Muscle layer of colon (tissue), 2 donors: ENCODE measurements around the gene TEKT2.

Experiments used
- H3K27ac ChIP-seq: one replicate; pipeline ENCODE4 v1.7.0; 2013; ENCODE audit warnings: low read depth, mild to moderate bottlenecking, low read length, moderate library complexity
- H3K27me3 ChIP-seq, 2 donors: one replicate each; pipeline ENCODE4 v1.7.0; 2013; ENCODE audit warnings: low read length in 2 of 2, mild to moderate bottlenecking in 2 of 2; ENCODE audit not compliant: insufficient read depth in 2 of 2, control insufficient read depth in 1 of 2
- H3K36me3 ChIP-seq: one replicate; pipeline ENCODE4 v1.7.0; 2013; ENCODE audit warnings: mild to moderate bottlenecking, low read length; ENCODE audit not compliant: insufficient read depth
- H3K4me1 ChIP-seq: one replicate; pipeline ENCODE4 v1.7.0; 2013; ENCODE audit warnings: mild to moderate bottlenecking, low read length; ENCODE audit not compliant: insufficient read depth
- H3K4me3 ChIP-seq, 2 donors: one replicate each; pipeline ENCODE4 v1.7.0; 2013; ENCODE audit warnings: low read length in 2 of 2, low read depth in 1 of 2, mild to moderate bottlenecking in 1 of 2, moderate library complexity in 1 of 2
- H3K9ac ChIP-seq: one replicate; pipeline ENCODE4 v1.7.0; 2013; ENCODE audit warnings: low read length
- H3K9me3 ChIP-seq: one replicate; pipeline ENCODE4 v1.7.0; 2013; ENCODE audit warnings: mild to moderate bottlenecking, low read length
- donor health status: abdominal sarcoma.
- donor health status: Adenocarcinoma of cecum.

The TEKT2 gene

DNA sequence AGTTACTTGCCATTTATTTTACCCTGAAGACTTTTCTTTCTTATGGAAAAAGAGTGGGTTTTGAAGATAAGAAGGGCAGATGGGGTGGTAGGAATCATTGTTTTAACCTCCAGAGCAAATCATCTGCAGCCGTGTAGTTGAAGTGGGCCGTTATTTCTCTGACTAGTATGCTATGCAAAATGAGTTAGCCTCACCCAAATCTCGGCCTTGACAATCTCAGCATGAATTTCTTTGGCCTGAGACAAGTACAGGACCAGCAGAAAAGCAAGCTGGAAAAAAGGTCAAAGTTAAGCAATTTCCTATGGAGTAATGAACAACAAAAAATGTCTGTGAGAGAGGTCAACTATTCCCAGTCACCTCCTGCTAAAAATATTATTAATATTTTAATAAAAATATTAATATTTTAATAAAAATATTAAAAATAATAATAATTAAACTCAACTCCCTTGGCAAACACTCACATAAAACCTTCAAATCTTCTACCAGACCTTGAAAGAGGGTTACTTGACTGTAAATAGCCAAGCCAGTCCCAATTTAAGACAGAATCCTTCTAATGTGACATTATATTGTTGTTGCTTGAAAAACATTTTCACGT lies 6.8 kb upstream of the TEKT2 start:
- H3K27ac ChIP-seq = no peak overlapping the region
- no peak overlapping the region for H3K9ac ChIP-seq
- H3K27me3 ChIP-seq = no peaks in the 10 kb centered on the region

GRCh38 chr1:36080236-36080635 lies 3.7 kb upstream of the TEKT2 start:
- peaks cover 0 to 9% of the 10 kb centered on the region in 2 donors for H3K27me3 ChIP-seq
- no peak overlapping the region for H3K9ac ChIP-seq
- H3K4me1 ChIP-seq = peaks cover 5% of the 10 kb centered on the region
- H3K36me3 ChIP-seq = no peaks in the 10 kb centered on the region
- no peak overlapping the region for H3K4me3 ChIP-seq
- no peaks in the 10 kb centered on the region for H3K9me3 ChIP-seq
- H3K27ac ChIP-seq = no peak overlapping the region

More for the DNA sequence above, 6.8 kb upstream of the TEKT2 start:
- no peaks in the 10 kb centered on the region for H3K36me3 ChIP-seq
- H3K9me3 ChIP-seq = no peaks in the 10 kb centered on the region
- no peak overlapping the region for H3K4me3 ChIP-seq
- no peaks in the 10 kb centered on the region for H3K4me1 ChIP-seq

GRCh38 chr1:36080801-36081200 lies 3.1 kb upstream of the TEKT2 start:
- H3K9ac ChIP-seq = no peak overlapping the region
- H3K4me3 ChIP-seq = no peak overlapping the region
- H3K4me1 ChIP-seq = peaks cover 5% of the 10 kb centered on the region
- H3K27ac ChIP-seq = no peak overlapping the region
- peaks cover 0 to 9% of the 10 kb centered on the region in 2 donors for H3K27me3 ChIP-seq
- H3K36me3 ChIP-seq = no peaks in the 10 kb centered on the region
- H3K9me3 ChIP-seq = no peaks in the 10 kb centered on the region

- H3K36me3 ChIP-seq = no peaks in the 10 kb centered on the region
- no peak overlapping the region for H3K27ac ChIP-seq
- H3K4me3 ChIP-seq = no peak overlapping the region
- H3K27me3 ChIP-seq = peaks cover 0 to 9% of the 10 kb centered on the region in 2 donors
- peaks cover 5% of the 10 kb centered on the region for H3K4me1 ChIP-seq
- no peak overlapping the region for H3K9ac ChIP-seq
- H3K9me3 ChIP-seq = no peaks in the 10 kb centered on the region
Observed at GRCh38 chr1:36081926-36082485, 1.9 kb upstream of the TEKT2 start.

DNA sequence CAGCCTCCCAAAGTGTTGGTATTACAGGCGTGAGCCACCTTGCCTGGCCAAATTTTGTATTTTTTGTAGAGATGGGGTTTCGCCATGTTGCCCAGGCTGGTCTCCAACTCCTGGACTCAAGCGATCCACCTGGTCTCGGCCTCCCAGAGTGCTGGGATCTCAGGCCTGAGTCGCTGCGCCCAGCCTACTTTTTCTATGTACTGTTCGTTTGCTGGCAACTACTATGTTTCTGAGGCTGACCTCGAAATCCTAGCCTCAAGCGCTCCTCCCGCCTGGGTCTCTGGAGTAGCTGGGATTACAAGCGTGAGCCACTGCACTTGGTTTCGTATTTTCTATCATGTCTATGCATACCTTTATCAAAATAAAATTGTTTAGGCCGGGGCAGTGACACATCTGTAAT lies 675 bp upstream of the TEKT2 start:
- Histone ChIP-seq H3K9me3 (no peaks in the 10 kb centered on the region), H3K9ac (no peak overlapping the region), H3K36me3 (no peaks in the 10 kb centered on the region), H3K27ac (no peak overlapping the region), H3K4me1 (peaks cover 6% of the 10 kb centered on the region), H3K27me3 (peaks cover 0 to 9% of the 10 kb centered on the region in 2 donors), H3K4me3 (no peak overlapping the region)

- Histone ChIP-seq H3K4me3 (peak overlapping the region; percentile 61 to 64), H3K36me3 (no peaks in the 10 kb centered on the region), H3K9ac (peak overlapping the region; percentile 33), H3K27ac (peak overlapping the region; percentile 58), H3K27me3 (peaks cover 0 to 9% of the 10 kb centered on the region in 2 donors), H3K9me3 (no peaks in the 10 kb centered on the region), H3K4me1 (peaks cover 12% of the 10 kb centered on the region)
Observed at GRCh38 chr1:36084497-36085115, 712 bp downstream of the TEKT2 start.

- Histone ChIP-seq H3K9ac (no peak overlapping the region), H3K9me3 (no peaks in the 10 kb centered on the region), H3K36me3 (no peaks in the 10 kb centered on the region), H3K27ac (no peak overlapping the region), H3K4me1 (peaks cover 17% of the 10 kb centered on the region), H3K4me3 (no peak overlapping the region), H3K27me3 (peaks cover 0 to 9% of the 10 kb centered on the region in 2 donors)
Observed at GRCh38 chr1:36085126-36085525, 1.2 kb downstream of the TEKT2 start.

- H3K27me3 ChIP-seq = peaks cover 0 to 9% of the 10 kb centered on the region in 2 donors
- peaks cover 20% of the 10 kb centered on the region for H3K4me1 ChIP-seq
- H3K27ac ChIP-seq = no peak overlapping the region
- no peaks in the 10 kb centered on the region for H3K9me3 ChIP-seq
- peaks cover 1% of the 10 kb centered on the region for H3K36me3 ChIP-seq
- H3K9ac ChIP-seq = no peak overlapping the region
- H3K4me3 ChIP-seq = no peak overlapping the region
Observed at GRCh38 chr1:36085686-36086526, 2.0 kb downstream of the TEKT2 start.

GRCh38 chr1:36086529-36087232 lies 2.8 kb downstream of the TEKT2 start:
- no peak overlapping the region for H3K4me3 ChIP-seq
- no peak overlapping the region for H3K9ac ChIP-seq
- H3K9me3 ChIP-seq = no peaks in the 10 kb centered on the region
- H3K27me3 ChIP-seq = peaks cover 0 to 9% of the 10 kb centered on the region in 2 donors
- H3K4me1 ChIP-seq = peaks cover 20% of the 10 kb centered on the region
- peaks cover 9% of the 10 kb centered on the region for H3K36me3 ChIP-seq
- no peak overlapping the region for H3K27ac ChIP-seq

GRCh38 chr1:36087233-36088123 lies 3.6 kb downstream of the TEKT2 start:
- peak overlapping the region in 1 of 2 donors; percentile 100 for H3K4me3 ChIP-seq
- H3K27me3 ChIP-seq = peaks cover 0 to 9% of the 10 kb centered on the region in 2 donors
- H3K36me3 ChIP-seq = peaks cover 17% of the 10 kb centered on the region
- no peak overlapping the region for H3K27ac ChIP-seq
- no peak overlapping the region for H3K9ac ChIP-seq
- H3K9me3 ChIP-seq = no peaks in the 10 kb centered on the region
- peaks cover 20% of the 10 kb centered on the region for H3K4me1 ChIP-seq
